BLaER1 (cell line): ENCODE data around the gene CORO2B.

Experiments
- H3K27ac ChIP-seq: shearing (Covaris generic); formaldehyde crosslinking; 2 replicates; pipeline ENCODE4 v1.8.1; 2022
- H3K27me3 ChIP-seq: shearing (Covaris generic); formaldehyde crosslinking; 2 replicates; pipeline ENCODE4 v1.8.1; 2022
- H3K36me3 ChIP-seq: shearing (Covaris generic); formaldehyde crosslinking; 2 replicates; pipeline ENCODE4 v1.8.1; 2022
- H3K4me1 ChIP-seq: shearing (Covaris generic); formaldehyde crosslinking; 2 replicates; pipeline ENCODE4 v1.8.1; 2022
- H3K4me2 ChIP-seq: shearing (Covaris generic); formaldehyde crosslinking; 2 replicates; pipeline ENCODE4 v1.8.1; 2022
- H3K4me3 ChIP-seq: shearing (Covaris generic); formaldehyde crosslinking; 2 replicates; pipeline ENCODE4 v1.8.1; 2022
- H3K9ac ChIP-seq: shearing (Covaris generic); formaldehyde crosslinking; 2 replicates; pipeline ENCODE4 v1.8.1; 2022
- H3K9me3 ChIP-seq: shearing (Covaris generic); formaldehyde crosslinking; 2 replicates; pipeline ENCODE4 v1.8.1; 2022
- H4K20me1 ChIP-seq: shearing (Covaris generic); formaldehyde crosslinking; 2 replicates; pipeline ENCODE4 v1.8.1; 2022
- Cebpa-rat ChIP-seq: shearing (Covaris generic); IDR thresholded peaks from 2 replicates; pipeline ENCODE4 v1.8.1; 2022

Gene CORO2B

GRCh38 chr15:68697711-68698690 is 119.2 kb downstream of the CORO2B start:
- 0 out of 2 replicates have a peak, but pooled peaks cover 12% of the 10 kb centered on the region for H3K36me3 ChIP-seq
- no peaks in the 10 kb centered on the region for H3K9me3 ChIP-seq
- H3K27ac ChIP-seq, result no peak overlapping the region
- no peak overlapping the region for H3K4me3 ChIP-seq
- H3K4me1 ChIP-seq, result peaks cover 43% of the 10 kb centered on the region
- no peaks in the 10 kb centered on the region for H4K20me1 ChIP-seq
- no peak for TF ChIP-seq Cebpa-rat
- H3K9ac ChIP-seq, result no peak overlapping the region
- H3K27me3 ChIP-seq, result no peaks in the 10 kb centered on the region
- no peak overlapping the region for H3K4me2 ChIP-seq

GRCh38 chr15:68698708-68699107 is 119.9 kb downstream of the CORO2B start:
- Histone ChIP-seq H3K4me3 (no peak overlapping the region), H3K36me3 (0 out of 2 replicates have a peak, but pooled peaks cover 12% of the 10 kb centered on the region), H3K27me3 (no peaks in the 10 kb centered on the region), H4K20me1 (no peaks in the 10 kb centered on the region), H3K9ac (no peak overlapping the region), H3K4me2 (no peak overlapping the region), H3K27ac (no peak overlapping the region), H3K4me1 (peaks cover 36% of the 10 kb centered on the region), H3K9me3 (no peaks in the 10 kb centered on the region)
- TF ChIP-seq Cebpa-rat, result no peak

GRCh38 chr15:68699124-68699880 is 120.5 kb downstream of the CORO2B start:
- H3K4me3 ChIP-seq, result no peak overlapping the region
- 0 out of 2 replicates have a peak overlapping the region, but pooled peaks have one; percentile 57 for H3K27ac ChIP-seq
- peak overlapping the region; percentile 74; the same call in 1 of the 2 replicates for H3K4me2 ChIP-seq
- H3K36me3 ChIP-seq, result 0 out of 2 replicates have a peak, but pooled peaks cover 12% of the 10 kb centered on the region
- TF ChIP-seq Cebpa-rat, result no peak
- no peak overlapping the region for H3K9ac ChIP-seq
- H3K4me1 ChIP-seq, result peaks cover 30% of the 10 kb centered on the region
- no peaks in the 10 kb centered on the region for H3K27me3 ChIP-seq
- H4K20me1 ChIP-seq, result no peaks in the 10 kb centered on the region
- H3K9me3 ChIP-seq, result no peaks in the 10 kb centered on the region

- Histone ChIP-seq H3K4me1 (peaks cover 29% of the 10 kb centered on the region), H3K27me3 (no peaks in the 10 kb centered on the region), H3K27ac (peak overlapping the region; percentile 57), H3K4me2 (peak overlapping the region; percentile 74), H3K9ac (no peak overlapping the region), H3K4me3 (no peak overlapping the region), H3K36me3 (0 out of 2 replicates have a peak, but pooled peaks cover 12% of the 10 kb centered on the region), H3K9me3 (no peaks in the 10 kb centered on the region), H4K20me1 (no peaks in the 10 kb centered on the region)
- no peak for TF ChIP-seq Cebpa-rat
Measured at GRCh38 chr15:68699881-68700454, 121.2 kb downstream of the CORO2B start.

GRCh38 chr15:68700455-68701123 is 121.8 kb downstream of the CORO2B start:
- no peak overlapping the region for H3K4me3 ChIP-seq
- TF ChIP-seq Cebpa-rat, result no peak
- H3K27ac ChIP-seq, result peak overlapping the region; percentile 57
- 0 out of 2 replicates have a peak, but pooled peaks cover 12% of the 10 kb centered on the region for H3K36me3 ChIP-seq
- H3K9ac ChIP-seq, result no peak overlapping the region
- H3K4me2 ChIP-seq, result peak overlapping the region; percentile 74
- H3K9me3 ChIP-seq, result no peaks in the 10 kb centered on the region
- no peaks in the 10 kb centered on the region for H3K27me3 ChIP-seq
- H3K4me1 ChIP-seq, result peaks cover 24% of the 10 kb centered on the region
- no peaks in the 10 kb centered on the region for H4K20me1 ChIP-seq

- no peaks in the 10 kb centered on the region for H4K20me1 ChIP-seq
- no peaks in the 10 kb centered on the region for H3K9me3 ChIP-seq
- no peak overlapping the region for H3K27ac ChIP-seq
- 0 out of 2 replicates have a peak, but pooled peaks cover 8% of the 10 kb centered on the region for H3K36me3 ChIP-seq
- H3K27me3 ChIP-seq, result no peaks in the 10 kb centered on the region
- peaks cover 24% of the 10 kb centered on the region for H3K4me1 ChIP-seq
- H3K9ac ChIP-seq, result no peak overlapping the region
- H3K4me2 ChIP-seq, result no peak overlapping the region
- no peak overlapping the region for H3K4me3 ChIP-seq
- TF ChIP-seq Cebpa-rat, result no peak
Measured at GRCh38 chr15:68701886-68702285, 123.1 kb downstream of the CORO2B start.

- peaks cover 22% of the 10 kb centered on the region for H3K4me1 ChIP-seq
- H3K27ac ChIP-seq, result no peak overlapping the region
Measured at GRCh38 chr15:68704496-68705021, 125.8 kb downstream of the CORO2B start.

GRCh38 chr15:68706256-68706655 is 127.5 kb downstream of the CORO2B start:
- Histone ChIP-seq H3K27ac (no peak overlapping the region), H3K4me1 (peaks cover 5% of the 10 kb centered on the region; the same call in 1 of the 2 replicates), H3K9ac (no peak overlapping the region), H3K4me3 (no peak overlapping the region), H3K27me3 (no peaks in the 10 kb centered on the region), H3K36me3 (peaks cover 12% of the 10 kb centered on the region), H4K20me1 (no peaks in the 10 kb centered on the region), H3K9me3 (no peaks in the 10 kb centered on the region), H3K4me2 (no peak overlapping the region)
- TF ChIP-seq Cebpa-rat, result no peak

More at GRCh38 chr15:68704496-68705021, 125.8 kb downstream of the CORO2B start:
- Histone ChIP-seq H3K27me3 (no peaks in the 10 kb centered on the region), H3K4me2 (peak overlapping the region; percentile 4; the same call in 1 of the 2 replicates), H3K4me3 (no peak overlapping the region), H3K9me3 (no peaks in the 10 kb centered on the region), H3K36me3 (no peaks in the 10 kb centered on the region), H4K20me1 (no peaks in the 10 kb centered on the region), H3K9ac (no peak overlapping the region)
- TF ChIP-seq Cebpa-rat, result no peak

GRCh38 chr15:68706931-68707330 is 128.1 kb downstream of the CORO2B start:
- H3K4me1 ChIP-seq, result 0 out of 2 replicates have a peak, but pooled peaks cover 5% of the 10 kb centered on the region
- H4K20me1 ChIP-seq, result no peaks in the 10 kb centered on the region
- H3K27me3 ChIP-seq, result no peaks in the 10 kb centered on the region
- no peaks in the 10 kb centered on the region for H3K9me3 ChIP-seq
- no peak overlapping the region for H3K4me3 ChIP-seq
- TF ChIP-seq Cebpa-rat, result no peak
- H3K4me2 ChIP-seq, result no peak overlapping the region
- no peak overlapping the region for H3K27ac ChIP-seq
- no peak overlapping the region for H3K9ac ChIP-seq
- H3K36me3 ChIP-seq, result peaks cover 19% of the 10 kb centered on the region
